H9 (cell line): ENCODE data around the gene MBNL1. TPM values are rescaled to one million over a fixed set of nuclear protein-coding genes. Genes with fewer than 3 reads are reported as not detected.

Experiments used
- DNase-seq: peaks from one replicate; pipeline ENCODE4 v3.0.0-alpha.2; 2017
- H2AFZ ChIP-seq: one replicate; pipeline ENCODE4 v1.6.1; 2013; ENCODE audit warnings: mild to moderate bottlenecking, low read length, control low read depth, moderate library complexity
- H2AK5ac ChIP-seq: 2 replicates; pipeline ENCODE4 v1.6.1; 2013; ENCODE audit warnings: low read length, control low read depth, mixed read lengths; ENCODE audit not compliant: insufficient read length
- H2BK120ac ChIP-seq: one replicate; pipeline ENCODE4 v1.6.1; 2013; ENCODE audit warnings: low read depth, mild to moderate bottlenecking, low read length, control low read depth, inconsistent platforms; ENCODE audit not compliant: poor library complexity, severe bottlenecking
- H2BK12ac ChIP-seq: 2 replicates; pipeline ENCODE4 v1.6.1; 2013; ENCODE audit warnings: low read length, control low read depth, mixed read lengths, low read depth; ENCODE audit not compliant: insufficient read length
- H2BK15ac ChIP-seq: 2 replicates; pipeline ENCODE4 v1.6.1; 2013; ENCODE audit warnings: low read depth, low read length, control low read depth
- H2BK20ac ChIP-seq: one replicate; pipeline ENCODE4 v1.6.1; 2013; ENCODE audit warnings: low read depth, mild to moderate bottlenecking, low read length, control low read depth, inconsistent platforms; ENCODE audit not compliant: poor library complexity, severe bottlenecking
- H2BK5ac ChIP-seq: 2 replicates; pipeline ENCODE4 v1.6.1; 2013; ENCODE audit warnings: low read length, control low read depth, mixed read lengths; ENCODE audit not compliant: insufficient read length
- H3K14ac ChIP-seq: 2 replicates; pipeline ENCODE4 v1.6.1; 2013; ENCODE audit warnings: low read length, control low read depth; ENCODE audit not compliant: insufficient read depth
- H3K18ac ChIP-seq: 2 replicates; pipeline ENCODE4 v1.6.1; 2013; ENCODE audit warnings: low read depth, mild to moderate bottlenecking, mixed read lengths, low read length, control low read depth; ENCODE audit not compliant: insufficient read length
- H3K23ac ChIP-seq: 2 replicates; pipeline ENCODE4 v1.6.1; 2013; ENCODE audit warnings: low read length, control low read depth, mixed read lengths, low read depth; ENCODE audit not compliant: insufficient read length
- H3K23me2 ChIP-seq: 2 replicates; pipeline ENCODE4 v1.6.1; 2013; ENCODE audit warnings: low read depth, mild to moderate bottlenecking, mixed read lengths, low read length, control low read depth; ENCODE audit not compliant: insufficient read length, poor library complexity, severe bottlenecking
- H3K27ac ChIP-seq: 2 replicates; pipeline ENCODE4 v1.5.1; 2013; ENCODE audit warnings: low read length, control low read depth, mixed read lengths, low read depth; ENCODE audit not compliant: insufficient read length
- H3K27me3 ChIP-seq: 2 replicates; pipeline ENCODE4 v1.6.1; 2013; ENCODE audit warnings: low read length, control low read depth, inconsistent platforms; ENCODE audit not compliant: insufficient read depth
- H3K4ac ChIP-seq: 2 replicates; pipeline ENCODE4 v1.6.1; 2013; ENCODE audit warnings: low read depth, mild to moderate bottlenecking, control low read depth, inconsistent platforms, low read length, moderate library complexity
- H3K4me1 ChIP-seq: 2 replicates; pipeline ENCODE4 v1.6.1; 2013; ENCODE audit warnings: low read length, control low read depth, inconsistent platforms; ENCODE audit not compliant: insufficient read depth
- H3K4me2 ChIP-seq: 2 replicates; pipeline ENCODE4 v1.6.1; 2013; ENCODE audit warnings: low read length, control low read depth, mixed read lengths; ENCODE audit not compliant: insufficient read length, insufficient read depth
- H3K56ac ChIP-seq: 2 replicates; pipeline ENCODE4 v1.6.1; 2013; ENCODE audit warnings: low read depth, mild to moderate bottlenecking, mixed read lengths, low read length, control low read depth; ENCODE audit not compliant: insufficient read length
- H3K79me1 ChIP-seq: 2 replicates; pipeline ENCODE4 v1.6.1; 2013; ENCODE audit warnings: low read depth, mild to moderate bottlenecking, moderate library complexity, low read length, control low read depth, inconsistent platforms; ENCODE audit not compliant: insufficient read depth, poor library complexity, severe bottlenecking
- H3K79me2 ChIP-seq: 2 replicates; pipeline ENCODE4 v1.6.1; 2013; ENCODE audit warnings: low read length, control low read depth, inconsistent platforms; ENCODE audit not compliant: insufficient read depth
- H3K9ac ChIP-seq: 2 replicates; pipeline ENCODE4 v1.6.1; 2013; ENCODE audit warnings: low read length, control low read depth, mixed read lengths; ENCODE audit not compliant: insufficient read length; ENCODE audit errors: extremely low read depth
- H3K9me3 ChIP-seq: one replicate; pipeline ENCODE4 v1.6.1; 2013; ENCODE audit warnings: low read depth, low read length, inconsistent platforms; ENCODE audit not compliant: control insufficient read depth
- H3T11ph ChIP-seq: one replicate; pipeline ENCODE4 v1.6.1; 2013; ENCODE audit warnings: mild to moderate bottlenecking, low read length, control low read depth, inconsistent platforms
- H4K20me1 ChIP-seq: one replicate; pipeline ENCODE4 v1.6.1; 2013; ENCODE audit not compliant: control insufficient read depth, insufficient read length, insufficient read depth
- H4K5ac ChIP-seq: 2 replicates; pipeline ENCODE4 v1.6.1; 2013; ENCODE audit warnings: low read depth, mild to moderate bottlenecking, mixed read lengths, low read length, control low read depth; ENCODE audit not compliant: insufficient read length
- H4K8ac ChIP-seq: replicated peaks from 2 replicates; pipeline ENCODE4 v1.6.1; 2013; ENCODE audit warnings: low read length, control low read depth, mixed read lengths, low read depth; ENCODE audit not compliant: insufficient read length
- H4K91ac ChIP-seq: 2 replicates; pipeline ENCODE4 v1.6.1; 2013; ENCODE audit warnings: low read depth, mild to moderate bottlenecking, moderate library complexity, mixed read lengths, low read length, control low read depth; ENCODE audit not compliant: insufficient read length
- H3K27ac Mint-ChIP-seq, 3 experiments: 2 replicates in 2 of 3; 3 replicates in 1 of 3; pipeline ENCODE4 v1.8.0; 2020 to 2021; ENCODE audit warnings: mixed read lengths in 3 of 3, mild to moderate bottlenecking in 1 of 3, moderate library complexity in 1 of 3
- H3K27me3 Mint-ChIP-seq: 2 replicates; pipeline ENCODE4 v1.8.0; 2021; ENCODE audit warnings: low read depth, mild to moderate bottlenecking, moderate library complexity, mixed read lengths
- H3K36me3 Mint-ChIP-seq, 3 experiments: 2 replicates in 2 of 3; 3 replicates in 1 of 3; pipeline ENCODE4 v1.8.0; 2020 to 2021; ENCODE audit warnings: low read depth in 3 of 3, mixed read lengths in 3 of 3; ENCODE audit not compliant: insufficient read depth in 1 of 3
- H3K4me1 Mint-ChIP-seq, 2 experiments: 2 replicates each; pipeline ENCODE4 v1.8.0; 2020; ENCODE audit warnings: mixed read lengths in 2 of 2
- H3K4me3 Mint-ChIP-seq, 2 experiments: 2 replicates in 1 of 2; 3 replicates in 1 of 2; pipeline ENCODE4 v1.8.0; 2020 to 2021; ENCODE audit warnings: mild to moderate bottlenecking in 2 of 2, mixed read lengths in 2 of 2, moderate library complexity in 1 of 2
- H3K9me3 Mint-ChIP-seq, 2 experiments: 2 replicates in 1 of 2; 3 replicates in 1 of 2; pipeline ENCODE4 v1.8.0; 2020; ENCODE audit warnings: mild to moderate bottlenecking in 2 of 2, mixed read lengths in 2 of 2, moderate library complexity in 1 of 2
- CTCF ChIP-seq: fragments of 200-600 bp; sonication (generic); conservative IDR thresholded peaks from 3 replicates; pipeline ENCODE4 v1.8.0; 2021; ENCODE audit warnings: antibody characterized with exemption, mild to moderate bottlenecking
- WGBS: extraction: QIAGEN DNeasy Blood & Tissue Kit; methylation state at CpG from one replicate; pipeline ENCODE4 v1.1.7; 2013; ENCODE audit warnings: missing lambda C conversion rate, low lambda C conversion rate, mixed read lengths; ENCODE audit not compliant: insufficient read length; ENCODE audit errors: extremely low coverage; 5-methylcytosine and 5-hydroxymethylcytosine counted together
- total RNA-seq: library from RNA; stranded (reverse); gene quantifications from 2 replicates; pipeline ENCODE4 v1.2.1, GENCODE V29; 2021

MBNL1 gene
- total RNA-seq, 1 experiment from 2014 or later = 14.9 TPM

GRCh38 chr3:152281133-152281713 is 12.5 kb downstream of the MBNL1 start:
- Histone ChIP-seq H3K4ac (no peak overlapping the region), H2AFZ (no peak overlapping the region), H3K56ac (no peak overlapping the region), H3K4me1 (peaks cover 2% of the 10 kb centered on the region; the same call in 1 of the 2 replicates), H3K23me2 (no peaks in the 10 kb centered on the region), H3K9me3 (no peaks in the 10 kb centered on the region), H3K18ac (no peak overlapping the region), H3K27ac (no peak overlapping the region), H4K91ac (no peak overlapping the region), H2BK12ac (no peak overlapping the region), H2BK120ac (no peak overlapping the region), H2BK5ac (no peak overlapping the region), H3K27me3 (no peaks in the 10 kb centered on the region), H3K14ac (no peak overlapping the region), H4K20me1 (no peaks in the 10 kb centered on the region), H4K5ac (no peak overlapping the region), H4K8ac (no peak overlapping the region), H2BK15ac (no peak overlapping the region), H3K79me2 (peaks cover 4% of the 10 kb centered on the region; the same call in 1 of the 2 replicates), H3K9ac (no peak overlapping the region), H2AK5ac (no peak overlapping the region), H2BK20ac (no peak overlapping the region), H3K4me2 (no peak overlapping the region), H3K23ac (no peak overlapping the region), H3K79me1 (no peaks in the 10 kb centered on the region), H3T11ph (no peak overlapping the region)
- no peak for DNase-seq
- TF ChIP-seq CTCF = no peak
- no peaks in the 10 kb centered on the region for H3K36me3 Mint-ChIP-seq
- H3K27me3 Mint-ChIP-seq = no peaks in the 10 kb centered on the region
- no peak overlapping the region; a peak in 1 of 7 replicates for H3K27ac Mint-ChIP-seq
- H3K9me3 Mint-ChIP-seq = no peaks in the 10 kb centered on the region
- peaks cover 29 to 33% of the 10 kb centered on the region in 2 experiments for H3K4me1 Mint-ChIP-seq
- no CpG with 5 or more reads among the region's 2 CpGs for WGBS
- H3K4me3 Mint-ChIP-seq = no peak overlapping the region
